Endothelial cell of umbilical vein (primary cell): ENCODE measurements around the gene GFPT1. TPM values are rescaled to one million over a fixed set of nuclear protein-coding genes. Genes with fewer than 3 reads are reported as not detected.
A peak's percentile ranks its signal among the peaks of the same experiment; 100 is the strongest.

ENCODE experiments used
- BruUV-seq: library from RNA; stranded (reverse); fragments of 400-500 nt; replicated peaks from 2 replicates; lab custom pipeline; 2021; lab: Mats Ljungman, UMichigan
- CTCF ChIA-PET: fragments of 300-600, 350-600 bp; sonication (Branson Sonifier 250); formaldehyde crosslinking; loops from one replicate; lab custom pipeline; 2021; ENCODE audit warnings: antibody characterized with exemption, inconsistent platforms; lab: Charles Lee
- POLR2A ChIA-PET: fragments of 300-600, 350-600 bp; sonication (Branson Sonifier 250); formaldehyde crosslinking; loops from one replicate; lab custom pipeline; 2021; ENCODE audit warnings: antibody characterized with exemption, inconsistent platforms; lab: Charles Lee
- DNase-seq: peaks from one replicate; pipeline ENCODE4 v3.0.0-alpha.2; 2011; ENCODE audit warnings: low read depth, low spot score
- FAIRE-seq: peaks from 2 replicates; lab custom pipeline; 2011; peaks lifted over from hg19 to GRCh38; lab: Jason Lieb, UNC
- H2AFZ ChIP-seq: 2 replicates; pipeline ENCODE4 v1.6.0; 2012; ENCODE audit warnings: low read depth, low read length, control low read depth, inconsistent platforms
- H3K27ac ChIP-seq: 2 replicates; pipeline ENCODE4 v1.5.1; 2011; ENCODE audit warnings: low read depth, mild to moderate bottlenecking, control low read depth, low read length, moderate library complexity; ENCODE audit not compliant: insufficient read depth
- H3K27me3 ChIP-seq, 2 experiments: 2 replicates each; pipeline versions ENCODE4 v1.6.0 to v1.6.1; 2011; ENCODE audit warnings: low read length in 2 of 2, mixed read lengths in 1 of 2; ENCODE audit not compliant: control insufficient read depth in 2 of 2, insufficient read depth in 2 of 2
- H3K36me3 ChIP-seq, 2 experiments: 2 replicates in 1 of 2; 3 replicates in 1 of 2; pipeline ENCODE4 v1.5.1; 2011; ENCODE audit warnings: low read length in 2 of 2, mild to moderate bottlenecking in 1 of 2, moderate library complexity in 1 of 2; ENCODE audit not compliant: control insufficient read depth in 2 of 2, insufficient read depth in 2 of 2; ENCODE audit errors: extremely low read depth in 1 of 2
- H3K4me1 ChIP-seq: 3 replicates; pipeline ENCODE4 v1.5.1; 2011; ENCODE audit warnings: mild to moderate bottlenecking, low read length; ENCODE audit not compliant: control insufficient read depth, insufficient read depth; ENCODE audit errors: extremely low read depth
- H3K4me2 ChIP-seq: 2 replicates; pipeline ENCODE4 v1.6.1; 2011; ENCODE audit warnings: low read length, control low read depth, mixed read lengths; ENCODE audit not compliant: insufficient read depth
- H3K4me3 ChIP-seq, 3 experiments: fragments of 200-600 bp in 1 of 3; sonication (generic), shearing (Covaris generic) in 1 of 3; replicated peaks in 1 of 3; 2 replicates each; pipeline ENCODE4 v1.5.1; 2011 to 2016; ENCODE audit warnings: control low read depth in 3 of 3, low read length in 3 of 3, mild to moderate bottlenecking in 2 of 3, inconsistent platforms in 1 of 3, low read depth in 1 of 3, moderate library complexity in 1 of 3; ENCODE audit not compliant: insufficient read depth in 1 of 3
- H3K79me2 ChIP-seq: 2 replicates; pipeline ENCODE4 v1.6.0; 2012; ENCODE audit warnings: low read length, inconsistent platforms; ENCODE audit not compliant: control insufficient read depth, insufficient read depth
- H3K9ac ChIP-seq: replicated peaks from 2 replicates; pipeline ENCODE3; 2011; ENCODE audit warnings: low read length, control low read depth; ENCODE audit not compliant: insufficient read depth; ENCODE audit errors: extremely low read depth
- H3K9me1 ChIP-seq: replicated peaks from 3 replicates; pipeline ENCODE4 v1.6.0; 2011; ENCODE audit warnings: mild to moderate bottlenecking, low read length; ENCODE audit not compliant: control insufficient read depth, insufficient read depth; ENCODE audit errors: extremely low read depth
- H3K9me3 ChIP-seq: replicated peaks from 2 replicates; pipeline ENCODE4 v1.5.1; 2012; ENCODE audit warnings: low read length, inconsistent platforms; ENCODE audit not compliant: control insufficient read depth, insufficient read depth
- H4K20me1 ChIP-seq: replicated peaks from 2 replicates; pipeline ENCODE3; 2011; ENCODE audit warnings: mild to moderate bottlenecking, low read length; ENCODE audit not compliant: control insufficient read depth, insufficient read depth; ENCODE audit errors: extremely low read depth
- CTCF ChIP-seq, 2 donors: IDR thresholded peaks; 1 replicate in 1 of 2; 2 replicates in 1 of 2; pipeline ENCODE4 v1.5.1; 2011; ENCODE audit warnings: low read length in 2 of 2, mild to moderate bottlenecking in 2 of 2, moderate library complexity in 2 of 2, control low read depth in 1 of 2, inconsistent platforms in 1 of 2, low read depth in 1 of 2; ENCODE audit not compliant: insufficient read depth in 1 of 2; ENCODE audit errors: extremely low read depth in 1 of 2
- EZH2 ChIP-seq: IDR thresholded peaks from 2 replicates; pipeline ENCODE4 v1.6.1; 2012; ENCODE audit warnings: borderline replicate concordance, low read depth, mild to moderate bottlenecking, moderate library complexity, low read length, inconsistent platforms; ENCODE audit not compliant: severe bottlenecking
- FOS ChIP-seq: IDR thresholded peaks from 2 replicates; pipeline ENCODE4 v1.6.1; 2011; ENCODE audit warnings: mild to moderate bottlenecking, low read length, moderate library complexity, borderline replicate concordance; ENCODE audit not compliant: insufficient read depth
- GATA2 ChIP-seq: IDR thresholded peaks from 2 replicates; pipeline ENCODE4 v1.7.0; 2011; ENCODE audit warnings: low read depth, mild to moderate bottlenecking, moderate library complexity, mixed read lengths, low read length; ENCODE audit not compliant: insufficient read length, insufficient read depth
- JUN ChIP-seq: IDR thresholded peaks from 2 replicates; pipeline ENCODE4 v1.6.1; 2011; ENCODE audit warnings: borderline replicate concordance, low read depth; ENCODE audit not compliant: insufficient read length, insufficient read depth
- MAX ChIP-seq: IDR thresholded peaks from 2 replicates; pipeline ENCODE4 v1.6.1; 2011; ENCODE audit not compliant: insufficient read depth, insufficient read length
- MYC ChIP-seq: IDR thresholded peaks from one replicate; pipeline ENCODE4 v1.6.1; 2011; ENCODE audit warnings: mild to moderate bottlenecking, low read depth, low read length
- POLR2A ChIP-seq: IDR thresholded peaks from 2 replicates; pipeline ENCODE4 v1.6.1; 2012; ENCODE audit warnings: low read depth, mild to moderate bottlenecking, control low read depth, low read length
- POLR2AphosphoS5 ChIP-seq: IDR thresholded peaks from 2 replicates; pipeline ENCODE4 v1.6.1; 2012; ENCODE audit warnings: low read depth, mild to moderate bottlenecking, control low read depth, low read length, moderate library complexity; ENCODE audit not compliant: insufficient read depth
- dilution Hi-C: fragments of 300-500 bp; cut with MboI; formaldehyde crosslinking; loops from one replicate; pipeline ENCODE4 v1.15.0; 2019; ENCODE audit warnings: low sequenced_read_pairs; ENCODE audit not compliant: extremely low pct_ligation_motif_present
- intact Hi-C: fragments of 100-400 bp; cut with micrococcal nuclease; formaldehyde crosslinking; loops from one replicate; pipeline ENCODE4 v1.10.0; 2022
- polyA plus RNA-seq, 4 experiments: library from polyadenylated mRNA; depleted of rRNA in 3 of 4; stranded (reverse) in 3 of 4; unstranded in 1 of 4; fragments of >200 nt; gene quantifications; 2 replicates each; pipeline versions ENCODE4 v1.2.1 to v1.2.3, GENCODE V29; 2011 to 2012; ENCODE audit warnings: missing spikeins in 1 of 4
- total RNA-seq: library from RNA; stranded (reverse); gene quantifications from 2 replicates; pipeline ENCODE4 v1.2.3, GENCODE V29; 2021

GFPT1 gene
- total and polyA plus RNA-seq, 2 donors (not counting 3 experiments of a cell fraction or from before 2014, with no cell fraction given): 8.8 to 38.7 TPM

- no peaks in the 10 kb centered on the region for H3K9me3 ChIP-seq
- ChIA-PET CTCF (interaction anchor here (0.6 to 3.5 kb wide), 17 partner anchors 10 to 432 kb away, joined by 3 to 31 read pairs (median 4); partner anchors contain the start of gene NFU1), POLR2A (interaction anchor here (0.5 kb wide), 1 partner anchor 268 kb away, joined by 12 read pairs; no protein-coding TSS in a partner anchor)
- no peak overlapping the region for H3K27ac ChIP-seq
- H2AFZ ChIP-seq: no peak overlapping the region
- DNase-seq (peak; percentile 40), FAIRE-seq (peak; percentile 67)
- no TSS peak for BruUV-seq
- intact Hi-C loops: loop anchor here (1.0 to 10.0 kb wide), 2 partner anchors 139 to 339 kb away; no protein-coding TSS in a partner anchor
- no peak overlapping the region for H3K4me2 ChIP-seq
- no peaks in the 10 kb centered on the region for H3K27me3 ChIP-seq
- H3K4me1 ChIP-seq: no peaks in the 10 kb centered on the region
- H4K20me1 ChIP-seq: no peaks in the 10 kb centered on the region
- H3K9ac ChIP-seq: no peak overlapping the region
- H3K4me3 ChIP-seq: no peak overlapping the region
- H3K36me3 ChIP-seq: peaks cover 4% of the 10 kb centered on the region in 2 experiments
- dilution Hi-C loops: no loop called here
- peak; percentile 39 to 47 for TF ChIP-seq CTCF (IDR thresholded peaks at IDR 0.05; ENCODE audit: extremely low read depth in 1 of 2, insufficient read depth in 1 of 2, low read depth in 1 of 2, low read length in 2 of 2)
- no peak for TF ChIP-seq EZH2
- H3K9me1 ChIP-seq: no peaks in the 10 kb centered on the region
- peaks cover 56% of the 10 kb centered on the region for H3K79me2 ChIP-seq
Measured at GRCh38 chr2:69375494-69376353, 11.3 kb downstream of the GFPT1 start.

- intact Hi-C loops (loop anchor here (10.0 kb wide), 1 partner anchor 142 kb away; no protein-coding TSS in a partner anchor), dilution Hi-C loops (no loop called here)
- H3K9me3 ChIP-seq: no peaks in the 10 kb centered on the region
- POLR2A ChIA-PET: no interaction called here
- H3K27me3 ChIP-seq: no peaks in the 10 kb centered on the region
- H3K4me3 ChIP-seq: no peak overlapping the region
- H3K9ac ChIP-seq: no peak overlapping the region
- H2AFZ ChIP-seq: no peak overlapping the region
- FAIRE-seq (no peak), DNase-seq (no peak)
- no peaks in the 10 kb centered on the region for H3K9me1 ChIP-seq
- peaks cover 29% of the 10 kb centered on the region for H3K79me2 ChIP-seq
- H3K4me1 ChIP-seq: no peaks in the 10 kb centered on the region
- TF ChIP-seq CTCF (IDR thresholded peaks at IDR 0.05; ENCODE audit: extremely low read depth in 1 of 2, insufficient read depth in 1 of 2, low read depth in 1 of 2, low read length in 2 of 2) (no peak), POLR2AphosphoS5 (no peak), MYC (no peak), MAX (no peak), JUN (no peak), FOS (no peak), EZH2 (no peak), GATA2 (no peak), POLR2A (no peak)
- H3K4me2 ChIP-seq: no peak overlapping the region
- H3K27ac ChIP-seq: no peak overlapping the region
- H3K36me3 ChIP-seq: peaks cover 17 to 18% of the 10 kb centered on the region in 2 experiments
- H4K20me1 ChIP-seq: no peaks in the 10 kb centered on the region
- BruUV-seq: no TSS peak
- CTCF ChIA-PET: interaction anchor here (0.9 to 2.0 kb wide), 3 partner anchors 9 to 64 kb away, joined by 3 to 4 read pairs (median 3); partner anchors contain the start of gene NFU1
Measured at GRCh38 chr2:69372767-69373166, 14.3 kb downstream of the GFPT1 start.
